Posterior cingulate gyrus (tissue), 11 donors: ENCODE results near the gene CEMP1.
A peak's percentile ranks its signal among the peaks of the same experiment; 100 is the strongest.

Source experiments
- DNase-seq, 10 donors: peaks; one replicate each; pipeline versions ENCODE4 v3.0.0 to v3.0.0-alpha.2; 2020 to 2021; ENCODE audit warnings: mixed read lengths in 3 of 10
- intact Hi-C: fragments of 100-400 bp; cut with DNase I; formaldehyde crosslinking; loops from one replicate; pipeline ENCODE4 v1.15.1; 2023

Gene CEMP1

GRCh38 chr16:2487903-2488531 is 43.2 kb downstream of the CEMP1 start:
- DNase-seq, result peak in 1 of 10 donors; percentile 81
- intact Hi-C loops, result no loop called here

GRCh38 chr16:2487517-2487842 is 43.7 kb downstream of the CEMP1 start:
- DNase-seq, result peak in 1 of 10 donors; percentile 32
- intact Hi-C loops, result no loop called here

GRCh38 chr16:2486645-2487516 is 44.3 kb downstream of the CEMP1 start:
- DNase-seq, result peak in 5 of 10 donors; percentile 54 to 94 (median 61)
- intact Hi-C loops, result no loop called here

GRCh38 chr16:2485811-2486507 is 45.2 kb downstream of the CEMP1 start:
- intact Hi-C loops, result no loop called here
- DNase-seq, result peak in 1 of 10 donors; percentile 82

GRCh38 chr16:2484898-2485508 is 46.2 kb downstream of the CEMP1 start:
- intact Hi-C loops, result no loop called here

GRCh38 chr16:2483939-2484897 is 47.0 kb downstream of the CEMP1 start:
- intact Hi-C loops, result no loop called here
- DNase-seq, result no peak

More at GRCh38 chr16:2484898-2485508, 46.2 kb downstream of the CEMP1 start:
- DNase-seq, result no peak

- intact Hi-C loops, result no loop called here
- DNase-seq, result peak; percentile 63 to 96 (median 69)
Measured at GRCh38 chr16:2482708-2483534, 48.3 kb downstream of the CEMP1 start.

GRCh38 chr16:2482249-2482648 is 49.0 kb downstream of the CEMP1 start:
- intact Hi-C loops, result no loop called here
- DNase-seq, result no peak

- intact Hi-C loops, result no loop called here
- no peak for DNase-seq
Measured at GRCh38 chr16:2481676-2482075, 49.5 kb downstream of the CEMP1 start.

- DNase-seq, result no peak
- intact Hi-C loops, result no loop called here
Measured at GRCh38 chr16:2480948-2481347, 50.3 kb downstream of the CEMP1 start.
